Smooth muscle cell (in vitro differentiated cells): ENCODE data around the gene BICC1. TPM values are rescaled to one million over a fixed set of nuclear protein-coding genes. Genes with fewer than 3 reads are reported as not detected.

Source experiments
- DNase-seq: peaks from one replicate; lab custom pipeline; 2025; ENCODE audit not compliant: unreplicated experiment; lab: John Stamatoyannopoulos, UW
- H2AFZ ChIP-seq: fragments of 200-600 bp; sonication (generic); 2 replicates; pipeline ENCODE4 v1.6.0; 2016; ENCODE audit warnings: antibody characterized with exemption, low read depth, mild to moderate bottlenecking
- H3F3A ChIP-seq: fragments of 200-600 bp; sonication (generic); 2 replicates; pipeline ENCODE4 v1.6.0; 2017; ENCODE audit warnings: antibody characterized with exemption, low read depth
- H3K27ac ChIP-seq: fragments of 200-600 bp; sonication (generic); 2 replicates; pipeline ENCODE4 v1.5.1; 2016; ENCODE audit warnings: low read depth, mild to moderate bottlenecking
- H3K27me3 ChIP-seq: fragments of 200-600 bp; sonication (generic); 2 replicates; pipeline ENCODE4 v1.6.1; 2016; ENCODE audit warnings: low read depth, mild to moderate bottlenecking
- H3K36me3 ChIP-seq: fragments of 200-600 bp; sonication (generic); 2 replicates; pipeline ENCODE4 v1.5.1; 2016; ENCODE audit warnings: low read depth
- H3K4me1 ChIP-seq: fragments of 200-600 bp; sonication (generic); 2 replicates; pipeline ENCODE4 v1.5.1; 2016; ENCODE audit warnings: low read depth
- H3K4me2 ChIP-seq: fragments of 200-600 bp; sonication (generic); 2 replicates; pipeline ENCODE4 v1.6.0; 2016; ENCODE audit warnings: mild to moderate bottlenecking
- H3K4me3 ChIP-seq: fragments of 200-600 bp; sonication (generic); 2 replicates; pipeline ENCODE4 v1.5.1; 2016; ENCODE audit warnings: mild to moderate bottlenecking
- H3K79me2 ChIP-seq: fragments of 200-600 bp; sonication (generic); 2 replicates; pipeline ENCODE4 v1.6.0; 2016; ENCODE audit warnings: low read depth, mild to moderate bottlenecking
- H3K9ac ChIP-seq: fragments of 200-600 bp; sonication (generic); 2 replicates; pipeline ENCODE4 v1.6.0; 2016; ENCODE audit warnings: low read depth
- H3K9me3 ChIP-seq: fragments of 200-600 bp; sonication (generic); replicated peaks from 2 replicates; pipeline ENCODE4 v1.5.1; 2016; ENCODE audit warnings: low read depth
- H4K20me1 ChIP-seq: fragments of 200-600 bp; sonication (generic); 2 replicates; pipeline ENCODE4 v1.6.0; 2016; ENCODE audit warnings: low read depth
- CTCF ChIP-seq: fragments of 200-600 bp; sonication (generic); IDR thresholded peaks from 2 replicates; pipeline ENCODE4 v1.5.1; 2017; ENCODE audit warnings: borderline replicate concordance, mild to moderate bottlenecking, antibody characterized with exemption; ENCODE audit not compliant: insufficient read depth, poor library complexity, severe bottlenecking
- WGBS: methylation state at CpG from one replicate; pipeline ENCODE4 v1.1.7; 2016; ENCODE audit warnings: low lambda C conversion rate; 5-methylcytosine and 5-hydroxymethylcytosine counted together
- polyA plus RNA-seq: library from polyadenylated mRNA; unstranded; fragments of >200 nt; fragmentation: Nextera tagmentation; extraction: Ambion mirVana; gene quantifications from 2 replicates; pipeline ENCODE4 v1.2.1, GENCODE V29; 2016
- total RNA-seq: library from RNA; depleted of rRNA; stranded (reverse); fragments of >200 nt; gene quantifications from 2 replicates; pipeline ENCODE4 v1.2.3, GENCODE V29; 2014

Gene BICC1
- total and polyA plus RNA-seq, 2 experiments from 2014 or later, result 7.9 to 23.0 TPM

- 92% methylated on average over 5 of the region's 5 CpGs for WGBS
- no peak overlapping the region for H3K4me2 ChIP-seq
- no peaks in the 10 kb centered on the region for H3K4me1 ChIP-seq
- peaks cover 7% of the 10 kb centered on the region for H4K20me1 ChIP-seq
- TF ChIP-seq CTCF, result no peak
- no peaks in the 10 kb centered on the region for H3K27me3 ChIP-seq
- H3K9me3 ChIP-seq, result peaks cover under 1% of the 10 kb centered on the region
- no peaks in the 10 kb centered on the region for H3K36me3 ChIP-seq
- H3F3A ChIP-seq, result no peaks in the 10 kb centered on the region
- H3K4me3 ChIP-seq, result no peak overlapping the region
- peaks cover 74% of the 10 kb centered on the region for H3K79me2 ChIP-seq
- H3K9ac ChIP-seq, result no peak overlapping the region
- H3K27ac ChIP-seq, result no peak overlapping the region
- DNase-seq, result no peak
- H2AFZ ChIP-seq, result no peak overlapping the region
These were observed 44.0 kb downstream of the BICC1 start for GRCh38 chr10:58556516-58557165.

GRCh38 chr10:58557714-58558113 lies 45.0 kb downstream of the BICC1 start:
- DNase-seq, result no peak
- Histone ChIP-seq H2AFZ (no peak overlapping the region), H3K4me1 (no peaks in the 10 kb centered on the region), H3K27me3 (no peaks in the 10 kb centered on the region), H3K4me3 (no peak overlapping the region), H4K20me1 (peaks cover 7% of the 10 kb centered on the region), H3K79me2 (peaks cover 81% of the 10 kb centered on the region), H3K4me2 (no peak overlapping the region), H3K27ac (no peak overlapping the region), H3F3A (no peaks in the 10 kb centered on the region), H3K9ac (no peak overlapping the region), H3K9me3 (peaks cover 4% of the 10 kb centered on the region), H3K36me3 (no peaks in the 10 kb centered on the region)
- no peak for TF ChIP-seq CTCF
- 100% methylated on average over 1 of the region's 1 CpG for WGBS

- H3K9ac ChIP-seq, result no peak overlapping the region
- H2AFZ ChIP-seq, result no peak overlapping the region
- no peak overlapping the region for H3K4me2 ChIP-seq
- H3K27me3 ChIP-seq, result no peaks in the 10 kb centered on the region
- H3K4me3 ChIP-seq, result no peak overlapping the region
- H3K27ac ChIP-seq, result no peak overlapping the region
- H3K9me3 ChIP-seq, result peaks cover 4% of the 10 kb centered on the region
- H4K20me1 ChIP-seq, result peaks cover 4% of the 10 kb centered on the region
- DNase-seq, result no peak
- H3F3A ChIP-seq, result no peaks in the 10 kb centered on the region
- no peaks in the 10 kb centered on the region for H3K36me3 ChIP-seq
- TF ChIP-seq CTCF, result no peak
- H3K4me1 ChIP-seq, result no peaks in the 10 kb centered on the region
- 100% methylated on average over 2 of the region's 2 CpGs for WGBS
- H3K79me2 ChIP-seq, result peaks cover 87% of the 10 kb centered on the region
These were observed 47.4 kb downstream of the BICC1 start for GRCh38 chr10:58560068-58560467.

- H3K4me3 ChIP-seq, result no peak overlapping the region
- no peak overlapping the region for H2AFZ ChIP-seq
- H3K27ac ChIP-seq, result no peak overlapping the region
- no peak overlapping the region for H3K4me2 ChIP-seq
- H3K9ac ChIP-seq, result no peak overlapping the region
- H3K36me3 ChIP-seq, result no peaks in the 10 kb centered on the region
- no peak for DNase-seq
- peaks cover 22% of the 10 kb centered on the region for H4K20me1 ChIP-seq
- 89% methylated on average over 2 of the region's 2 CpGs for WGBS
- no peak for TF ChIP-seq CTCF
- no peaks in the 10 kb centered on the region for H3K27me3 ChIP-seq
- peaks cover 63% of the 10 kb centered on the region for H3K79me2 ChIP-seq
- H3F3A ChIP-seq, result no peaks in the 10 kb centered on the region
- no peaks in the 10 kb centered on the region for H3K4me1 ChIP-seq
- peaks cover 4% of the 10 kb centered on the region for H3K9me3 ChIP-seq
These were observed 52.6 kb downstream of the BICC1 start for GRCh38 chr10:58565271-58565670.
